HepG2 (cell line): ENCODE measurements around the gene RNPEPL1. TPM values are rescaled to one million over a fixed set of nuclear protein-coding genes. Genes with fewer than 3 reads are reported as not detected.
A peak's percentile ranks its signal among the peaks of the same experiment; 100 is the strongest.

Experiments used
- ATAC-seq: fragments of 200-7000 bp; cut with Tn5 transposase; 3 replicates; pipeline ENCODE4 v1.9.1; 2020; ENCODE audit warnings: mild to moderate bottlenecking, moderate library complexity
- BruUV-seq: library from RNA; stranded (reverse); fragments of 400-500 nt; replicated peaks from 2 replicates; lab custom pipeline; 2021; lab: Mats Ljungman, UMichigan
- CTCF ChIA-PET: fragments of 300-600 bp; formaldehyde crosslinking; extraction: SDS; loops from one replicate; lab custom pipeline; 2021; ENCODE audit warnings: low total read pairs, inconsistent platforms, low intra/inter-chr PET ratio; lab: Yijun Ruan, JAX
- POLR2A ChIA-PET: fragments of 350-600 bp; sonication (Branson Sonifier 250); formaldehyde crosslinking; loops from one replicate; lab custom pipeline; 2020; ENCODE audit warnings: antibody characterized with exemption, inconsistent platforms; lab: Yijun Ruan, JAX
- DNase-seq: peaks from one replicate; pipeline ENCODE4 v3.0.0-alpha.2; 2015; ENCODE audit warnings: low spot score
- FAIRE-seq: peaks from 3 replicates; lab custom pipeline; 2011; peaks lifted over from hg19 to GRCh38; lab: Jason Lieb, UNC
- H2AFZ ChIP-seq: one replicate; pipeline ENCODE4 v1.6.1; 2011; ENCODE audit warnings: low read length, inconsistent platforms
- H3K27ac ChIP-seq: fragments of 300-600 bp; 3 replicates; pipeline ENCODE4 v1.8.0; 2011; ENCODE audit warnings: mixed run types, mild to moderate bottlenecking, mixed read lengths, low read length, inconsistent platforms; ENCODE audit not compliant: insufficient read depth; ENCODE audit errors: extremely low read length
- H3K27me3 ChIP-seq, 2 experiments: fragments of 200-600 bp in 1 of 2; 2 replicates in 1 of 2; 3 replicates in 1 of 2; pipeline versions ENCODE4 v1.6.0 to v1.8.0; 2011; ENCODE audit warnings: low read length in 2 of 2, mild to moderate bottlenecking in 2 of 2, moderate library complexity in 2 of 2, inconsistent platforms in 1 of 2; ENCODE audit not compliant: insufficient read depth in 2 of 2, control insufficient read depth in 1 of 2
- H3K36me3 ChIP-seq, 2 experiments: fragments of 200-600 bp in 1 of 2; replicated peaks in 1 of 2; 2 replicates in 1 of 2; 3 replicates in 1 of 2; pipeline versions ENCODE4 v1.5.1 to v1.8.0; 2011; ENCODE audit warnings: low read length in 2 of 2, inconsistent platforms in 1 of 2; ENCODE audit not compliant: insufficient read depth in 2 of 2, control insufficient read depth in 1 of 2
- H3K4me1 ChIP-seq: 2 replicates; pipeline ENCODE4 v1.5.1; 2012; ENCODE audit warnings: low read length, inconsistent platforms; ENCODE audit not compliant: insufficient read depth
- H3K4me2 ChIP-seq: 2 replicates; pipeline ENCODE4 v1.6.0; 2011; ENCODE audit warnings: low read depth, low read length, inconsistent platforms
- H3K4me3 ChIP-seq, 3 experiments: fragments of 200-600 bp in 1 of 3; sonication (generic), shearing (Covaris generic) in 1 of 3; replicated peaks in 1 of 3; 2 replicates each; pipeline ENCODE4 v1.5.1; 2011 to 2016; ENCODE audit warnings: low read length in 3 of 3, inconsistent platforms in 2 of 3, low read depth in 2 of 3, mild to moderate bottlenecking in 2 of 3, control low read depth in 1 of 3, mixed read lengths in 1 of 3; ENCODE audit not compliant: insufficient read depth in 1 of 3
- H3K79me2 ChIP-seq: one replicate; pipeline ENCODE4 v1.6.1; 2011; ENCODE audit warnings: low read length, inconsistent platforms; ENCODE audit not compliant: insufficient read depth
- H3K9ac ChIP-seq: 2 replicates; pipeline ENCODE4 v1.6.0; 2011; ENCODE audit warnings: mild to moderate bottlenecking, low read depth, low read length, inconsistent platforms; ENCODE audit not compliant: insufficient read depth
- H3K9me3 ChIP-seq: 2 replicates; pipeline ENCODE4 v1.5.1; 2012; ENCODE audit warnings: mild to moderate bottlenecking, low read length
- H4K20me1 ChIP-seq: 2 replicates; pipeline ENCODE4 v1.6.0; 2011; ENCODE audit warnings: inconsistent platforms, mild to moderate bottlenecking, low read length, moderate library complexity; ENCODE audit not compliant: insufficient read depth
- AGO2 ChIP-seq: fragments of 200-400 bp; formaldehyde crosslinking; optimal IDR thresholded peaks from 2 replicates; pipeline ENCODE3; 2017; ENCODE audit warnings: mild to moderate bottlenecking, low read depth, low read length, moderate library complexity
- ESRRA ChIP-seq: sonication (generic); formaldehyde crosslinking; IDR thresholded peaks from 2 replicates; pipeline ENCODE4 v1.5.1; 2020; ENCODE audit warnings: mild to moderate bottlenecking, low read depth, missing genetic modification reagents
- GATAD1 ChIP-seq: IDR thresholded peaks from 2 replicates; pipeline ENCODE4 v1.6.1; 2016; ENCODE audit warnings: missing genetic modification reagents, missing compliant biosample characterization
- HNRNPL ChIP-seq: fragments of 200-400 bp; formaldehyde crosslinking; IDR thresholded peaks from 2 replicates; pipeline ENCODE4 v1.6.1; 2017; ENCODE audit warnings: mild to moderate bottlenecking, low read depth, low read length
- KDM5B ChIP-seq: sonication (generic); formaldehyde crosslinking; IDR thresholded peaks from 2 replicates; pipeline ENCODE4 v1.4.0; 2020; ENCODE audit warnings: missing genetic modification reagents, mild to moderate bottlenecking, borderline replicate concordance
- NFYB ChIP-seq: sonication (generic); formaldehyde crosslinking; IDR thresholded peaks from 2 replicates; pipeline ENCODE4 v1.4.0; 2020; ENCODE audit warnings: missing genetic modification reagents
- ZBTB40 ChIP-seq, 2 experiments: fragments of 450-650 bp in 1 of 2; sonication (generic) in 1 of 2; formaldehyde crosslinking in 1 of 2; IDR thresholded peaks; 2 replicates each; pipeline versions ENCODE4 v1.6.1 to v1.8.0; 2016 to 2022; ENCODE audit warnings: antibody characterized with exemption in 1 of 2, mild to moderate bottlenecking in 1 of 2, missing genetic modification reagents in 1 of 2
- ZNF230 ChIP-seq: sonication (generic); formaldehyde crosslinking; IDR thresholded peaks from 2 replicates; pipeline ENCODE4 v1.4.0; 2020; ENCODE audit warnings: mild to moderate bottlenecking, missing genetic modification reagents
- ZNF776 ChIP-seq: sonication (generic); formaldehyde crosslinking; IDR thresholded peaks from 2 replicates; pipeline ENCODE4 v1.4.0; 2020; ENCODE audit warnings: mild to moderate bottlenecking, missing genetic modification reagents
- ZNF883 ChIP-seq: sonication (generic); formaldehyde crosslinking; IDR thresholded peaks from 2 replicates; pipeline ENCODE4 v1.5.1; 2020; ENCODE audit warnings: mild to moderate bottlenecking, missing genetic modification reagents; ENCODE audit errors: not compliant biosample characterization
- WGBS: methylation state at CpG from one replicate; pipeline ENCODE4 v1.1.6; 2017; ENCODE audit warnings: low lambda C conversion rate; 5-methylcytosine and 5-hydroxymethylcytosine counted together
- in situ Hi-C: cut with HindIII; loops from 2 replicates; pipeline ENCODE4 v1.10.0; 2017; ENCODE audit warnings: low pct_unique_long_range_greater_than_20kb; ENCODE audit not compliant: extremely low pct_ligation_motif_present
- intact Hi-C: fragments of 100-400 bp; cut with micrococcal nuclease; formaldehyde crosslinking; loops from one replicate; pipeline ENCODE4 v1.10.0; 2022; ENCODE audit not compliant: unreplicated experiment
- polyA plus RNA-seq, 8 experiments: library from polyadenylated mRNA; depleted of rRNA in 3 of 8; stranded (reverse) in 7 of 8; unstranded in 1 of 8; fragments of >200 nt; fragmentation: Illumina TruSeq in 4 of 8; extraction: Trizol in 4 of 8; gene quantifications; 2 replicates each; pipeline versions ENCODE4 v1.2.1 to v1.2.3, GENCODE V29; 2011 to 2016; ENCODE audit warnings: low read depth in 4 of 8, missing spikeins in 1 of 8, mixed read lengths in 1 of 8; ENCODE audit not compliant: insufficient read depth in 1 of 8
- total RNA-seq, 5 experiments: library from RNA; depleted of rRNA; stranded (reverse); fragments of >200 nt; fragmentation: Illumina TruSeq; extraction: Trizol; gene quantifications; 2 replicates each; pipeline ENCODE4 v1.2.3, GENCODE V29; 2016; ENCODE audit warnings: low read depth in 1 of 5

Gene RNPEPL1
- total and polyA plus RNA-seq, 2 of the 13 experiments (the other 11 are each of a cell fraction or from before 2014, with no cell fraction given), result 13.0 to 18.0 TPM

DNA sequence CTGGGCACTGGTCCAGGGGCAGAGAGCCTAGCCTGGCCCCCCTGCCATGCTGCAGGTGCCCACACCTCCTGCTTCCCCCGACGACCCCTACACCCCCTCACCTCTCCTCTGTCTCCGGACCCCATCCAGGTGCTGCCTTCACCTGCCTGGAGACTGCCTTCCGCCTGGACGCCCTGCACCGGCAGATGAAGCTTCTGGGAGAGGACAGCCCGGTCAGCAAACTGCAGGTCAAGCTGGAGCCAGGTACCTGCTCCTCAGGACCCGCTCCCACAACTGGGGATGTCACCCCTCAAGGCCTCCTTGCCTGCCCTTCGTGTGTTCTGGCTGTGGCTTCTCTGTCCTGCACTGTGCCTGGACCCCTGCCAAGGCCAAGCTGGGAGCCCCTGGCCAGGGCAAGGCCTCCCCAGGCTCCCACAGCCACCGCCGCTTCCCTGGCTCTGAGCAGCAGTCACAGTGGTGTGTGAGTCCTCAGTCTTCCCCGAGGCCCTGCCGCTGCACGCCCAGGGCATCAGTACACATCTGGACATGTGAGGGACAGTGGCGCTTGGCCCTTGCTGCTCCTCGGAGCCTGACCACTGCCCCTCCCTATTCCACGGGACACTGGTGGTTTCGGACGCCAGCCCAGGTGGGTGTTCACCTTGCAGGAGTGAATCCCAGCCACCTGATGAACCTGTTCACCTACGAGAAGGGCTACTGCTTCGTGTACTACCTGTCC is 6.3 kb downstream of the RNPEPL1 start (continued):
- TF ChIP-seq GATAD1, result no peak

DNA sequence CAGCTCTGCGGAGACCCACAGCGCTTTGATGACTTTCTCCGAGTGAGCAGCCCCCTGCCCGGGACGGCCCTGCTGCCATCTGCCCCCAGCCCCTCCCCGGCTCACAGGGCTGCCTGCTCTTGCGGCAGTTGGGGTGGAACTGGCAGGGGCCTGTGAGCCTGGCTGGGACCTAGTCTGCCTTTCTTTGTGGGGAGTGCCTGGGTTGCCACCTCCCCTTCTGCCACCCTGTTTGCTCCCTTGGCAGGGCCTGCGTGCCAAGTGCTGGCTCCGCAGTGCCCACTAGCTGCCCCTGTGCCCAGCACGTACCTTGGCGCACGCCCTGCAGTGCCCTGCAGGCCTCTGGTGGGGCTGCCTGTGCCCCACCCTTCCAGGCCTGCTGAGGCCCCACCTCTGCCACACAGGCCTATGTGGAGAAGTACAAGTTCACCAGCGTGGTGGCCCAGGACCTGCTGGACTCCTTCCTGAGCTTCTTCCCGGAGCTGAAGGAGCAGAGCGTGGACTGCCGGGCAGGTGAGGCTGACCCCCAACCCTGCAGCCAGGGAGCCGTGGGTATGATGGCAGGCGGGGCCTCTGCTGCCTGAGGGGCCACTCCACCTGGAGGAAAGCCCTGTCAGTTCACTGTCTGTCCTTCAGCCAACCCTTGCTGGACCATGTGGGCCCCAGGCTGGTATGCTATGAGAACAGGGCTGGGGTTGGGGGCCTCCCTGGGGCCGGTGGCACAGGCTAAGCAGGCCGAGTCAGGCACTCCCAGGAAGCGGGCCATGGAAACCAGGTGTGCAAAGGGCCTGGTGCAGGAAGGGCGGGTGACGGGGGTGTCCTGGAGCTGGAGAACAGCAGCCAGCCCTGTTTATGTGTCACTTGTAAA is 7.0 kb downstream of the RNPEPL1 start:
- H3K9ac ChIP-seq, result no peak overlapping the region
- H3K27me3 ChIP-seq, result no peaks in the 10 kb centered on the region
- no peak for ATAC-seq
- peaks cover 0 to 14% of the 10 kb centered on the region in 2 experiments; a peak in 3 of 5 replicates for H3K36me3 ChIP-seq
- 90% methylated on average over 15 of the region's 23 CpGs for WGBS
- no peak overlapping the region for H3K4me2 ChIP-seq
- no peaks in the 10 kb centered on the region for H3K79me2 ChIP-seq
- no TSS peak for BruUV-seq
- no peak overlapping the region for H3K27ac ChIP-seq
- FAIRE-seq, result no peak
- H3K4me1 ChIP-seq, result peaks cover 27% of the 10 kb centered on the region
- POLR2A ChIA-PET, result interaction anchor here (1.1 to 3.2 kb wide), 3 partner anchors 9 to 29 kb away, joined by 3 to 11 read pairs (median 5); partner anchors contain the start of gene CAPN10
- H3K4me3 ChIP-seq, result no peak overlapping the region
- H2AFZ ChIP-seq, result no peak overlapping the region
- H3K9me3 ChIP-seq, result no peaks in the 10 kb centered on the region
- intact Hi-C loops (no loop called here), in situ Hi-C loops (no loop called here)
- CTCF ChIA-PET, result no interaction called here
- H4K20me1 ChIP-seq, result peaks cover 3% of the 10 kb centered on the region; the same call in 1 of the 2 replicates
- no peak for DNase-seq
- TF ChIP-seq KDM5B (CRISPR knock-in tag) (0 out of 2 replicates have a peak, but pooled peaks have one; percentile 45), ESRRA (no peak), NFYB (CRISPR knock-in tag) (no peak), ZBTB40 (IDR thresholded peaks at IDR 0.05) (no peak), ZBTB40 (CRISPR knock-in tag; IDR thresholded peaks at IDR 0.05) (0 out of 2 replicates have a peak, but pooled peaks have one; percentile 7), ZNF230 (CRISPR knock-in tag) (no peak), AGO2 (peak; percentile 75), HNRNPL (0 out of 2 replicates have a peak, but pooled peaks have one; percentile 70), ZNF776 (CRISPR knock-in tag) (0 out of 2 replicates have a peak, but pooled peaks have one; percentile 43), ZNF883 (CRISPR knock-in tag) (peak; percentile 58)
